ENCODE results near the gene USP15.

USP15 gene

DNA sequence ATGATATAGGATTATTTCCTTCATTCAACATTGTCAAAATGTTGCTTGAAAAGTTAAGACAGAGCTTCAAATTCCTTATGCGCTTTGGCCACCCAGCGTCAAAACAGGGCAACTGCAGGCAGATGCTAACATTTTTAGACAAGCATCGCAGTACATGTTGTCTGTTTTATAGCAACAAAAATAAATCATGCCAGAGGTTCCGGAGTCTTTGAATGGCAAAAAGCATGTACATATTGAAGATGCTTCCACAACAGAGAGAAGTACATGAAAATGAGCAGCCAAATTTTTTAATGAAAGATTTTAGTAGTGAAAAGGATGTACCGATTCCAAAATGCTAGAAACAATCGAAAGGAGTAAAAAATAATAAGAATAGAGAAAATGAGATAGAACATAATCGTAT lies 49.8 kb upstream of the USP15 start:
- Histone ChIP-seq H3K27ac (ENCODE audit: extremely low read depth, low read depth, low read length) (no peak overlapping the region), H3K9me3 (ENCODE audit: control insufficient read depth, insufficient read depth, low read depth, low read length) (no peaks in the 10 kb centered on the region), H3K4me1 (ENCODE audit: control insufficient read depth, insufficient read depth, low read length) (0 out of 2 replicates have a peak, but pooled peaks cover 3% of the 10 kb centered on the region), H3K36me3 (ENCODE audit: control insufficient read depth in 2 of 2, insufficient read depth in 1 of 2, low read length in 2 of 2) (no peaks in the 10 kb centered on the region), H3K4me3 (ENCODE audit: low read depth, low read length) (no peak overlapping the region)
- TF ChIP-seq ZNF654 (tag by site-specific recombination; IDR thresholded peaks at IDR 0.05; ENCODE audit: low read depth), result peak; percentile 54
- TF ChIP-seq PRDM1 (tag by site-specific recombination; IDR thresholded peaks at IDR 0.05), result no peak
- POLR2A ChIA-PET, result no interaction called here
- CTCF ChIA-PET, result interaction anchor here (0.5 to 1.5 kb wide), 19 partner anchors 8 to 1632 kb away, joined by 3 to 14 read pairs (median 3); no protein-coding TSS in a partner anchor

DNA sequence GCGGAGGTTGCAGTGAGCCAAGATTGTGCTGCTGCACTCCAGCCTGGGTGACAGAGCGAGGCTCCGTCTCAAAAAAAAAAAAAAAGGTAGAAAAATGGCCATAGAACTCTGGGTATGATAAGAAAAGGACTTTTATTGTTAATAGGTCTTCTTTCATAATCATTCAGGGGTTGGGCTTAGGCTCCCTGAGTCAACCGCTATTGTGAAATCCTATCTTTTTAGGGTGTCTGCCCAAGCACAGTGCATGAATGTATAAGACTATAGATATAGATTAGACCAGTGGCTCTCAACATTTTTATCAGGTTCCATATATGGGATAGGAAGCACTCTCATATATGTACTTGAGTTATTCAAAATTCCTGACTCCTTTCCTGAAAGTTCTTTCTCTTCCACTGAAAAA lies 48.7 kb upstream of the USP15 start:
- H3K27ac ChIP-seq (ENCODE audit: extremely low read depth, low read depth, low read length), result no peak overlapping the region
- no peak overlapping the region for H3K4me3 ChIP-seq (ENCODE audit: low read depth, low read length)
- no peaks in the 10 kb centered on the region for H3K36me3 ChIP-seq (ENCODE audit: control insufficient read depth in 2 of 2, insufficient read depth in 1 of 2, low read length in 2 of 2)
- TF ChIP-seq ZNF132 (tag by site-specific recombination; IDR thresholded peaks at IDR 0.05; ENCODE audit: borderline replicate concordance), result no peak
- TF ChIP-seq, protein P1, sequence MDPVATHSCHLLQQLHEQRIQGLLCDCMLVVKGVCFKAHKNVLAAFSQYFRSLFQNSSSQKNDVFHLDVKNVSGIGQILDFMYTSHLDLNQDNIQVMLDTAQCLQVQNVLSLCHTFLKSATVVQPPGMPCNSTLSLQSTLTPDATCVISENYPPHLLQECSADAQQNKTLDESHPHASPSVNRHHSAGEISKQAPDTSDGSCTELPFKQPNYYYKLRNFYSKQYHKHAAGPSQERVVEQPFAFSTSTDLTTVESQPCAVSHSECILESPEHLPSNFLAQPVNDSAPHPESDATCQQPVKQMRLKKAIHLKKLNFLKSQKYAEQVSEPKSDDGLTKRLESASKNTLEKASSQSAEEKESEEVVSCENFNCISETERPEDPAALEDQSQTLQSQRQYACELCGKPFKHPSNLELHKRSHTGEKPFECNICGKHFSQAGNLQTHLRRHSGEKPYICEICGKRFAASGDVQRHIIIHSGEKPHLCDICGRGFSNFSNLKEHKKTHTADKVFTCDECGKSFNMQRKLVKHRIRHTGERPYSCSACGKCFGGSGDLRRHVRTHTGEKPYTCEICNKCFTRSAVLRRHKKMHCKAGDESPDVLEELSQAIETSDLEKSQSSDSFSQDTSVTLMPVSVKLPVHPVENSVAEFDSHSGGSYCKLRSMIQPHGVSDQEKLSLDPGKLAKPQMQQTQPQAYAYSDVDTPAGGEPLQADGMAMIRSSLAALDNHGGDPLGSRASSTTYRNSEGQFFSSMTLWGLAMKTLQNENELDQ (tag by site-specific recombination; IDR thresholded peaks at IDR 0.05; ENCODE audit: low read depth), result no peak
- no peaks in the 10 kb centered on the region for H3K9me3 ChIP-seq (ENCODE audit: control insufficient read depth, insufficient read depth, low read depth, low read length)
- CTCF ChIA-PET, result interaction anchor here (1.2 to 1.5 kb wide), 2 partner anchors 11 to 249 kb away, joined by 3 to 14 read pairs; no protein-coding TSS in a partner anchor
- H3K4me1 ChIP-seq (ENCODE audit: control insufficient read depth, insufficient read depth, low read length), result 0 out of 2 replicates have a peak, but pooled peaks cover 3% of the 10 kb centered on the region
- POLR2A ChIA-PET, result no interaction called here

DNA sequence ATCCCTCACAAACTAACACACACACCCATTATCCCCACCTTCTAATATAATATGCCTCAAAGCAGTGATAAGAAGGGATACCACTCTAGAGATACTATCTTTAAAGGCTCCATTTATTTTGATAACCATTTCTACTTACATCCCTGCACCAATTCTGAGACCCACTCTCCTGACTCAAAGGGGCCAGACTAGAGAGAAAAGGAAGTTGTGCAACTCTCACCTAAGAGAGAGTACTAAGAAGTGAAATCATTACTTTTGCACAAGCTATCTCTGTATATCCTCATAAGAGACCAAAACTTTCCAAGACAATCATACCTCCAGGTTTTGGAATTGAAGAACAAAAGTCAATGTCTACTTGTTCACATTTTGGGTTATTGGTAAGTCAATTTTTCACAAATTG lies 45.4 kb upstream of the USP15 start:
- POLR2A ChIA-PET, result no interaction called here

DNA sequence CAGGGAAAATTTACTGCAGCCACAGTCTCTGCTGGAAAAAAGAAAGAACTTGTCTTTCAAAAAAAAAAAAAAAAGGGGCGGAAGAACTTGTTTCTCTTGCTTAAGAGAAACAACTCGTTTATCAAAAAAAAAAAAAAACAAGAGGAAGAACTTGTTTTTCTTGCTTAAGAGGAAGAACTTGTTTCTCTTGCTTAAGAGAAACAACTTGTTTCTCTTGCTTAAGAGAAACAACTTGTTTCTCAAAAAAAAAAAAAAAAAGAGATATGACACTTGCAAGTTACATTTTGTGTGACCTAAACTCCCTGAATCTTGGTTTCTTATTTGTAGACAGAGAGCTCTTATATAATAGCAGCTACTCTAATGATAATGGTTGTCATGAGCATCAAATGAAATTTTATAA lies 44.7 kb upstream of the USP15 start:
- Histone ChIP-seq H3K36me3 (ENCODE audit: control insufficient read depth in 2 of 2, insufficient read depth in 1 of 2, low read length in 2 of 2) (no peaks in the 10 kb centered on the region), H3K4me3 (ENCODE audit: low read depth, low read length) (no peak overlapping the region), H3K9me3 (ENCODE audit: control insufficient read depth, insufficient read depth, low read depth, low read length) (no peaks in the 10 kb centered on the region), H3K27ac (ENCODE audit: extremely low read depth, low read depth, low read length) (no peak overlapping the region), H3K4me1 (ENCODE audit: control insufficient read depth, insufficient read depth, low read length) (0 out of 2 replicates have a peak, but pooled peaks cover 3% of the 10 kb centered on the region)
- POLR2A ChIA-PET, result no interaction called here
- CTCF ChIA-PET, result no interaction called here
- TF ChIP-seq, protein P2, sequence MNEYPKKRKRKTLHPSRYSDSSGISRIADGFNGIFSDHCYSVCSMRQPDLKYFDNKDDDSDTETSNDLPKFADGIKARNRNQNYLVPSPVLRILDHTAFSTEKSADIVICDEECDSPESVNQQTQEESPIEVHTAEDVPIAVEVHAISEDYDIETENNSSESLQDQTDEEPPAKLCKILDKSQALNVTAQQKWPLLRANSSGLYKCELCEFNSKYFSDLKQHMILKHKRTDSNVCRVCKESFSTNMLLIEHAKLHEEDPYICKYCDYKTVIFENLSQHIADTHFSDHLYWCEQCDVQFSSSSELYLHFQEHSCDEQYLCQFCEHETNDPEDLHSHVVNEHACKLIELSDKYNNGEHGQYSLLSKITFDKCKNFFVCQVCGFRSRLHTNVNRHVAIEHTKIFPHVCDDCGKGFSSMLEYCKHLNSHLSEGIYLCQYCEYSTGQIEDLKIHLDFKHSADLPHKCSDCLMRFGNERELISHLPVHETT (tag by site-specific recombination; IDR thresholded peaks at IDR 0.05), result no peak
- no peak for TF ChIP-seq SP2 (tag by site-specific recombination; IDR thresholded peaks at IDR 0.05)
- no peak for TF ChIP-seq ZNF37A (tag by site-specific recombination; IDR thresholded peaks at IDR 0.05)
- no peak for TF ChIP-seq ZNF223 (tag by site-specific recombination; IDR thresholded peaks at IDR 0.05)
- no peak for TF ChIP-seq MEIS1 (CRISPR knock-in tag; IDR thresholded peaks at IDR 0.05; ENCODE audit: borderline replicate concordance)
- TF ChIP-seq ZNF133 (tag by site-specific recombination; IDR thresholded peaks at IDR 0.05), result no peak
- TF ChIP-seq, protein P3, sequence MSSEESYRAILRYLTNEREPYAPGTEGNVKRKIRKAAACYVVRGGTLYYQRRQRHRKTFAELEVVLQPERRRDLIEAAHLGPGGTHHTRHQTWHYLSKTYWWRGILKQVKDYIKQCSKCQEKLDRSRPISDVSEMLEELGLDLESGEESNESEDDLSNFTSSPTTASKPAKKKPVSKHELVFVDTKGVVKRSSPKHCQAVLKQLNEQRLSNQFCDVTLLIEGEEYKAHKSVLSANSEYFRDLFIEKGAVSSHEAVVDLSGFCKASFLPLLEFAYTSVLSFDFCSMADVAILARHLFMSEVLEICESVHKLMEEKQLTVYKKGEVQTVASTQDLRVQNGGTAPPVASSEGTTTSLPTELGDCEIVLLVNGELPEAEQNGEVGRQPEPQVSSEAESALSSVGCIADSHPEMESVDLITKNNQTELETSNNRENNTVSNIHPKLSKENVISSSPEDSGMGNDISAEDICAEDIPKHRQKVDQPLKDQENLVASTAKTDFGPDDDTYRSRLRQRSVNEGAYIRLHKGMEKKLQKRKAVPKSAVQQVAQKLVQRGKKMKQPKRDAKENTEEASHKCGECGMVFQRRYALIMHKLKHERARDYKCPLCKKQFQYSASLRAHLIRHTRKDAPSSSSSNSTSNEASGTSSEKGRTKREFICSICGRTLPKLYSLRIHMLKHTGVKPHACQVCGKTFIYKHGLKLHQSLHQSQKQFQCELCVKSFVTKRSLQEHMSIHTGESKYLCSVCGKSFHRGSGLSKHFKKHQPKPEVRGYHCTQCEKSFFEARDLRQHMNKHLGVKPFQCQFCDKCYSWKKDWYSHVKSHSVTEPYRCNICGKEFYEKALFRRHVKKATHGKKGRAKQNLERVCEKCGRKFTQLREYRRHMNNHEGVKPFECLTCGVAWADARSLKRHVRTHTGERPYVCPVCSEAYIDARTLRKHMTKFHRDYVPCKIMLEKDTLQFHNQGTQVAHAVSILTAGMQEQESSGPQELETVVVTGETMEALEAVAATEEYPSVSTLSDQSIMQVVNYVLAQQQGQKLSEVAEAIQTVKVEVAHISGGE (tag by site-specific recombination; conservative IDR thresholded peaks at IDR 0.05; ENCODE audit: low read depth), result no peak
- TF ChIP-seq KLF7 (tag by site-specific recombination; IDR thresholded peaks at IDR 0.05; ENCODE audit: borderline replicate concordance), result no peak
- TF ChIP-seq, protein P4, sequence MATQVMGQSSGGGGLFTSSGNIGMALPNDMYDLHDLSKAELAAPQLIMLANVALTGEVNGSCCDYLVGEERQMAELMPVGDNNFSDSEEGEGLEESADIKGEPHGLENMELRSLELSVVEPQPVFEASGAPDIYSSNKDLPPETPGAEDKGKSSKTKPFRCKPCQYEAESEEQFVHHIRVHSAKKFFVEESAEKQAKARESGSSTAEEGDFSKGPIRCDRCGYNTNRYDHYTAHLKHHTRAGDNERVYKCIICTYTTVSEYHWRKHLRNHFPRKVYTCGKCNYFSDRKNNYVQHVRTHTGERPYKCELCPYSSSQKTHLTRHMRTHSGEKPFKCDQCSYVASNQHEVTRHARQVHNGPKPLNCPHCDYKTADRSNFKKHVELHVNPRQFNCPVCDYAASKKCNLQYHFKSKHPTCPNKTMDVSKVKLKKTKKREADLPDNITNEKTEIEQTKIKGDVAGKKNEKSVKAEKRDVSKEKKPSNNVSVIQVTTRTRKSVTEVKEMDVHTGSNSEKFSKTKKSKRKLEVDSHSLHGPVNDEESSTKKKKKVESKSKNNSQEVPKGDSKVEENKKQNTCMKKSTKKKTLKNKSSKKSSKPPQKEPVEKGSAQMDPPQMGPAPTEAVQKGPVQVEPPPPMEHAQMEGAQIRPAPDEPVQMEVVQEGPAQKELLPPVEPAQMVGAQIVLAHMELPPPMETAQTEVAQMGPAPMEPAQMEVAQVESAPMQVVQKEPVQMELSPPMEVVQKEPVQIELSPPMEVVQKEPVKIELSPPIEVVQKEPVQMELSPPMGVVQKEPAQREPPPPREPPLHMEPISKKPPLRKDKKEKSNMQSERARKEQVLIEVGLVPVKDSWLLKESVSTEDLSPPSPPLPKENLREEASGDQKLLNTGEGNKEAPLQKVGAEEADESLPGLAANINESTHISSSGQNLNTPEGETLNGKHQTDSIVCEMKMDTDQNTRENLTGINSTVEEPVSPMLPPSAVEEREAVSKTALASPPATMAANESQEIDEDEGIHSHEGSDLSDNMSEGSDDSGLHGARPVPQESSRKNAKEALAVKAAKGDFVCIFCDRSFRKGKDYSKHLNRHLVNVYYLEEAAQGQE (tag by site-specific recombination; IDR thresholded peaks at IDR 0.05), result no peak
- TF ChIP-seq, protein P5, sequence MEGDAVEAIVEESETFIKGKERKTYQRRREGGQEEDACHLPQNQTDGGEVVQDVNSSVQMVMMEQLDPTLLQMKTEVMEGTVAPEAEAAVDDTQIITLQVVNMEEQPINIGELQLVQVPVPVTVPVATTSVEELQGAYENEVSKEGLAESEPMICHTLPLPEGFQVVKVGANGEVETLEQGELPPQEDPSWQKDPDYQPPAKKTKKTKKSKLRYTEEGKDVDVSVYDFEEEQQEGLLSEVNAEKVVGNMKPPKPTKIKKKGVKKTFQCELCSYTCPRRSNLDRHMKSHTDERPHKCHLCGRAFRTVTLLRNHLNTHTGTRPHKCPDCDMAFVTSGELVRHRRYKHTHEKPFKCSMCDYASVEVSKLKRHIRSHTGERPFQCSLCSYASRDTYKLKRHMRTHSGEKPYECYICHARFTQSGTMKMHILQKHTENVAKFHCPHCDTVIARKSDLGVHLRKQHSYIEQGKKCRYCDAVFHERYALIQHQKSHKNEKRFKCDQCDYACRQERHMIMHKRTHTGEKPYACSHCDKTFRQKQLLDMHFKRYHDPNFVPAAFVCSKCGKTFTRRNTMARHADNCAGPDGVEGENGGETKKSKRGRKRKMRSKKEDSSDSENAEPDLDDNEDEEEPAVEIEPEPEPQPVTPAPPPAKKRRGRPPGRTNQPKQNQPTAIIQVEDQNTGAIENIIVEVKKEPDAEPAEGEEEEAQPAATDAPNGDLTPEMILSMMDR (tag by site-specific recombination; IDR thresholded peaks at IDR 0.05), result no peak

More for the DNA sequence above, 45.4 kb upstream of the USP15 start:
- no peaks in the 10 kb centered on the region for H3K9me3 ChIP-seq (ENCODE audit: control insufficient read depth, insufficient read depth, low read depth, low read length)
- H3K27ac ChIP-seq (ENCODE audit: extremely low read depth, low read depth, low read length), result no peak overlapping the region
- CTCF ChIA-PET, result no interaction called here
- TF ChIP-seq PRDM1 (tag by site-specific recombination; IDR thresholded peaks at IDR 0.05) (0 out of 2 replicates have a peak, but pooled peaks have one; percentile 33), ZSCAN23 (tag by site-specific recombination; IDR thresholded peaks at IDR 0.05) (no peak)
- 0 out of 2 replicates have a peak, but pooled peaks cover 3% of the 10 kb centered on the region for H3K4me1 ChIP-seq (ENCODE audit: control insufficient read depth, insufficient read depth, low read length)
- H3K4me3 ChIP-seq (ENCODE audit: low read depth, low read length), result no peak overlapping the region
- H3K36me3 ChIP-seq (ENCODE audit: control insufficient read depth in 2 of 2, insufficient read depth in 1 of 2, low read length in 2 of 2), result no peaks in the 10 kb centered on the region
